HepG2 (cell line): ENCODE results near the gene DOC2A. TPM values are rescaled to one million over a fixed set of nuclear protein-coding genes. Genes with fewer than 3 reads are reported as not detected.

ENCODE experiments used
- AKNA ChIP-seq: sonication (generic); formaldehyde crosslinking; IDR thresholded peaks from 2 replicates; pipeline ENCODE4 v1.4.0; 2020; ENCODE audit warnings: missing genetic modification reagents, borderline replicate concordance
- EP300 ChIP-seq, 3 experiments: sonication (generic) in 1 of 3; formaldehyde crosslinking in 1 of 3; IDR thresholded peaks; 2 replicates each; pipeline versions ENCODE4 v1.5.1 to v1.6.1; 2011 to 2020; ENCODE audit warnings: low read depth in 2 of 3, low read length in 2 of 3, borderline replicate concordance in 1 of 3, improper control_type of control experiment in 1 of 3, mild to moderate bottlenecking in 1 of 3, missing genetic modification reagents in 1 of 3, moderate library complexity in 1 of 3
- NONO ChIP-seq, 2 experiments: fragments of 450-650 bp in 1 of 2; sonication (generic) in 1 of 2; formaldehyde crosslinking in 1 of 2; IDR thresholded peaks in 1 of 2; conservative IDR thresholded peaks in 1 of 2; 2 replicates each; pipeline versions ENCODE4 v1.6.1 to v1.8.0; 2017 to 2022; ENCODE audit warnings: mild to moderate bottlenecking in 1 of 2, missing genetic modification reagents in 1 of 2, moderate library complexity in 1 of 2
- POLR2A ChIP-seq, 2 experiments: IDR thresholded peaks; 2 replicates each; pipeline ENCODE4 v1.6.1; 2011; ENCODE audit warnings: low read depth in 2 of 2, low read length in 2 of 2, mild to moderate bottlenecking in 1 of 2, moderate library complexity in 1 of 2; ENCODE audit not compliant: insufficient read depth in 1 of 2
- RBFOX2 ChIP-seq: fragments of 200-400 bp; formaldehyde crosslinking; IDR thresholded peaks from 2 replicates; pipeline ENCODE4 v1.6.1; 2017; ENCODE audit warnings: low read depth, mild to moderate bottlenecking, low read length
- RBM22 ChIP-seq: fragments of 200-400 bp; formaldehyde crosslinking; optimal IDR thresholded peaks from 2 replicates; pipeline ENCODE3; 2017; ENCODE audit warnings: mild to moderate bottlenecking, low read length, moderate library complexity
- SP1 ChIP-seq, 2 experiments: fragments of 450-650 bp in 1 of 2; sonication (generic) in 1 of 2; formaldehyde crosslinking in 1 of 2; IDR thresholded peaks; 2 replicates each; pipeline versions ENCODE4 v1.4.0 to v1.6.1; 2016 to 2020; ENCODE audit warnings: missing genetic modification reagents in 1 of 2
- TOE1 ChIP-seq: sonication (generic); formaldehyde crosslinking; IDR thresholded peaks from 2 replicates; pipeline ENCODE4 v1.4.0; 2020; ENCODE audit warnings: mild to moderate bottlenecking, missing genetic modification reagents
- YEATS2 ChIP-seq: sonication (generic); formaldehyde crosslinking; IDR thresholded peaks from 2 replicates; pipeline ENCODE4 v1.4.0; 2020; ENCODE audit warnings: missing genetic modification reagents, borderline replicate concordance
- ZNF784 ChIP-seq: sonication (generic); formaldehyde crosslinking; IDR thresholded peaks from 2 replicates; pipeline ENCODE4 v1.5.1; 2020; ENCODE audit warnings: missing genetic modification reagents, mild to moderate bottlenecking, borderline replicate concordance
- polyA plus RNA-seq, 8 experiments: library from polyadenylated mRNA; depleted of rRNA in 3 of 8; stranded (reverse) in 7 of 8; unstranded in 1 of 8; fragments of >200 nt; fragmentation: Illumina TruSeq in 4 of 8; extraction: Trizol in 4 of 8; gene quantifications; 2 replicates each; pipeline versions ENCODE4 v1.2.1 to v1.2.3, GENCODE V29; 2011 to 2016; ENCODE audit warnings: low read depth in 4 of 8, missing spikeins in 1 of 8, mixed read lengths in 1 of 8; ENCODE audit not compliant: insufficient read depth in 1 of 8
- total RNA-seq, 5 experiments: library from RNA; depleted of rRNA; stranded (reverse); fragments of >200 nt; fragmentation: Illumina TruSeq; extraction: Trizol; gene quantifications; 2 replicates each; pipeline ENCODE4 v1.2.3, GENCODE V29; 2016; ENCODE audit warnings: low read depth in 1 of 5

DOC2A gene
- total and polyA plus RNA-seq, 2 of the 13 experiments (the other 11 are each of a cell fraction or from before 2014, with no cell fraction given), result 0.15 to 0.55 TPM

- TF ChIP-seq TOE1 (CRISPR knock-in tag) (no peak), SP1 (IDR thresholded peaks at IDR 0.05) (no peak), SP1 (CRISPR knock-in tag; IDR thresholded peaks at IDR 0.05) (no peak), POLR2A (IDR thresholded peaks at IDR 0.05; ENCODE audit: insufficient read depth in 1 of 2, low read depth in 2 of 2, low read length in 2 of 2) (0 out of 4 replicates have a peak, but pooled peaks of 1 of the 2 experiments have one; percentile 9), AKNA (CRISPR knock-in tag) (no peak), NONO (IDR thresholded peaks at IDR 0.05) (no peak), NONO (CRISPR knock-in tag; conservative IDR thresholded peaks at IDR 0.05) (0 out of 2 replicates have a peak, but pooled peaks have one; percentile 21), EP300 (IDR thresholded peaks at IDR 0.05; ENCODE audit: low read depth in 2 of 2, low read length in 2 of 2) (no peak), EP300 (CRISPR knock-in tag; IDR thresholded peaks at IDR 0.05; ENCODE audit: borderline replicate concordance) (0 out of 2 replicates have a peak, but pooled peaks have one; percentile 18), ZNF784 (no peak), YEATS2 (no peak), RBM22 (peak; percentile 66), RBFOX2 (peak; percentile 24; the same call in 1 of the 2 replicates)
Measured at GRCh38 chr16:29991571-29991904, 19.3 kb downstream of the DOC2A start (continued).
